MM.1S (cell line): ENCODE data around the gene PDE4A.

Source experiments
- CTCF ChIP-seq: fragments of 300-600 bp; sonication (generic); IDR thresholded peaks from 2 replicates; pipeline ENCODE4 v1.5.1; 2016; ENCODE audit warnings: antibody characterized with exemption, low read length, mixed read lengths
- EZH2 ChIP-seq: fragments of 300-600 bp; sonication (generic); optimal IDR thresholded peaks from 2 replicates; pipeline ENCODE3; 2017; ENCODE audit warnings: low read depth, mild to moderate bottlenecking, antibody characterized with exemption, low read length, mixed read lengths
- EZH2phosphoT487 ChIP-seq: fragments of 300-600 bp; sonication (generic); IDR thresholded peaks from 2 replicates; pipeline ENCODE4 v1.6.1; 2018; ENCODE audit warnings: antibody characterized with exemption, low read length

- TF ChIP-seq CTCF, result no peak
- no peak for TF ChIP-seq EZH2
- TF ChIP-seq EZH2phosphoT487, result no peak
These were observed 44.1 kb downstream of the PDE4A start for GRCh38 chr19:10464456-10464855.
